Skin epidermis (tissue), 12 donors: ENCODE results near the gene KCNIP1.

Experiments used
- H3K27ac ChIP-seq, 21 experiments: fragments of 200-600 bp; sonication (generic) in 11 of 21; one replicate each; pipeline ENCODE4 v1.5.0; 2020; ENCODE audit warnings: mild to moderate bottlenecking in 3 of 21, inconsistent platforms in 2 of 21, moderate library complexity in 2 of 21
- H3K4me3 ChIP-seq, 7 experiments: fragments of 200-600 bp; sonication (generic) in 2 of 7; one replicate each; pipeline ENCODE4 v1.5.0; 2020; ENCODE audit warnings: inconsistent platforms in 2 of 7, mild to moderate bottlenecking in 2 of 7, moderate library complexity in 1 of 7

KCNIP1 gene

GRCh38 chr5:170783498-170784247 lies 279.9 kb downstream of the KCNIP1 start, which contains the start of gene GABRP:
Gene GABRP (plus strand): TSS chr5:170783725. CDS start chr5:170788616, 4,891 bp downstream.
- H3K4me3 ChIP-seq, result no peak within 1 kb of the TSS
- peak within 1 kb of the TSS in 1 of 21 experiments; percentile 35 for H3K27ac ChIP-seq

GRCh38 chr5:170785416-170785815 lies 281.6 kb downstream of the KCNIP1 start:
- no peak overlapping the region for H3K27ac ChIP-seq
- H3K4me3 ChIP-seq, result no peak overlapping the region
